ENCODE measurements around the gene RBPMS2.

DNA sequence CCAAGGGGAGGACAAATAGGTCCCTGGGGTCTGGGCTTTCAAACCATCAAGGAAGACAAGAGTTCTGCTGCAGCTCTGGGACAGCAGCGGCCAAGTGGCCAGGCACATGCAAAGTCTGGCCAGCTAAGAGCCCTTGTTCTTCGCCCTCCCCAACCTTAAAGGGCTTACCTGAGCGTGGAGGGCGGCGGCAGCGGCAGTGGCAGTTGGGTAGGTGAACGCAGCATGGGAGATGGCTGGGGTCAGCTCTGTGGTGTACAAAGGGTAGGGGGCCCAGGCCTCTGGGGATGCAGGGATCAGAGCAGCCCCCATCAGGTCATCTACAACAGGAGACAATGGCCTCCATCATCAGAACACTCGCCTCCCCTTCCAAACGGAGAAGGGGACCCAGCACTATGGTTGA, 27.1 kb downstream of the RBPMS2 start:
- TF ChIP-seq CTCF (IDR thresholded peaks at IDR 0.05; ENCODE audit: extremely low read depth in 1 of 2, insufficient read depth in 1 of 2, low read depth in 1 of 2, low read length in 2 of 2) (no peak), POLR2AphosphoS5 (IDR thresholded peaks at IDR 0.05; ENCODE audit: insufficient read depth, low read depth, low read length) (no peak), GATA2 (IDR thresholded peaks at IDR 0.05; ENCODE audit: insufficient read depth, insufficient read length, low read depth, low read length) (no peak), POLR2A (IDR thresholded peaks at IDR 0.05; ENCODE audit: low read depth, low read length) (no peak), EZH2 (IDR thresholded peaks at IDR 0.05; ENCODE audit: borderline replicate concordance, low read depth, low read length, severe bottlenecking) (no peak), JUN (IDR thresholded peaks at IDR 0.05; ENCODE audit: borderline replicate concordance, insufficient read depth, insufficient read length, low read depth) (no peak)

Measured in endothelial cell of umbilical vein (primary cell).